ENCODE measurements around the gene NDUFA13.

NDUFA13 gene

GRCh38 chr19:19513682-19514081 lies 2.3 kb upstream of the NDUFA13 start:
- DNase-seq = no peak

GRCh38 chr19:19514215-19514657 lies 1.8 kb upstream of the NDUFA13 start:
- peak; percentile 68 for DNase-seq

DNA sequence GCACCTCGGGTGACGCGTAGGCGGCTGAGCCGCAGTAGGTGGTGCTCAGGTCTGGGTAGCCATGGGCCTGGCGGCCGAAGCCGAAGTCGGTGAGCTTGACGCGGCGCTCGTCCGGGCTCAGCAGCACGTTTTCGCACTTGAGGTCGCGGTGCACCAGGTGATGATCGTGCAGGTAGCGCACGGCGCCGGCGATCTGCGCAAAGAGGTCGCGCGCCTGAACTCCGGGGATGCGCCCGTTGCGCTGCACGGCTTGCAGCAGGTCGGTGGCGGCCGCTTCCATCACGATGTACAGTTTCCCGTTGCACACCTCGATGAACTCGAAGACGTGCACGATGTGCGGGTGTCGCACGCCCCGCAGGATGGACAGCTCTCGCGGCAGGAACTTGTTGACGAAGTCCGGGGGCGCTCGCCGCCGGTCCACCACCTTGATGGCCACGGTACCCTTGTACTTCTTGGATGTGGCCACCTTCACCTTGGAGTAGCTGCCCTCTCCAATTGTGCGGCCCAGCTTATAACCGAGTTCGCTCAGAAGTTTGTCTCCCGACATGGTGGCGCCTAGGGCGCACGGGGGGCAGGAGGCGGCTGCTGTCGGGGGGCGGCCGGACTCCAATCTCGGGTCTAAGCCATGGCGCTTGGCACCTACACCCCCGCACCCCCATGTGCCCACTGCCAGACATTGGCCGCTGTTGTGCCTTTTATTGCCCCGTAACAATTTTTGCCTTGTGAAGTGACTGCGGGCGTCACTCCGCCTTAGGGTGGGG lies 964 bp upstream of the NDUFA13 start, which contains the start of gene TSSK6:
Gene TSSK6, minus strand, starts transcription at position 668 of the 761 bp plus-strand sequence. Its CDS starts 121 bp downstream, at position 547.
- DNase-seq = no peak

- DNase-seq = no peak
These were observed 1.2 kb downstream of the NDUFA13 start for GRCh38 chr19:19517235-19517619.

DNA sequence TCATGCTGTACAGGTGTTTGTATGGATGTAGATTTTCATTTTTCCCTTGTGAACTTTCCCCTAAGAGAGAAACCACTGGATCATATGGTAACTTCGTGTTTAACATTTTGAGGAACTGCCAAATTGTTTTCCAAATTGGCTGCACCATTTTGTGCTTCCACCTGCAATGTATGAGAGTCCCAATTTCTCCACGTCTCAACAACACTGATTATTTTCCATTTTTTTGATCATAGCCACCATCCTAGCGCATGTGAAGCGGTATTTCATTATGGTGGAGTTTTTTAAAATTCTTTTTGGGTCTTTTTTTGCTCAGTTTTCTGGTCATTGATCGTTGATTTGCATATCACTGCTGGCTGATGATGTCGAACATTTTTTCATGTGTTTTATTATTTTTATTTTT lies 5.0 kb downstream of the NDUFA13 start:
- no peak for DNase-seq

DNA sequence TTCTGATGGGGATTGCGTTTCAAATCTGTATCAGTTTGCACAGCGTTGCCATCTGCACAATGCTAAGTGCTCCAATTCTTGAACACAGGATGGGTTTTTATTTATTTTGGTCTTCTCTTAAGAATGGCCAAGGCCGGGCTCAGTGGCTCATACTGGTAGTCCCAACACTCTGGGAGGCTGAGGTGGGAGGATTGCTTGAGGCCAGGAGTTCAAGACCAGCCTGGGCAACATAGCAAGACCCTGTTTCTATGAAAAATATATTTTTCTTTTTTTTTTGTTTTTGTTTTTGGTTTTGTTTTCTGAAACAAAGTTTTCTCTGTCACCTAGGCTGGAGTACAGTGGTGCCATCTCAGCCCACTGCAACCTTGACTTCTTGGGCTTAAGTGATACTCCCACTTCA lies 7.2 kb downstream of the NDUFA13 start:
- no peak for DNase-seq

DNA sequence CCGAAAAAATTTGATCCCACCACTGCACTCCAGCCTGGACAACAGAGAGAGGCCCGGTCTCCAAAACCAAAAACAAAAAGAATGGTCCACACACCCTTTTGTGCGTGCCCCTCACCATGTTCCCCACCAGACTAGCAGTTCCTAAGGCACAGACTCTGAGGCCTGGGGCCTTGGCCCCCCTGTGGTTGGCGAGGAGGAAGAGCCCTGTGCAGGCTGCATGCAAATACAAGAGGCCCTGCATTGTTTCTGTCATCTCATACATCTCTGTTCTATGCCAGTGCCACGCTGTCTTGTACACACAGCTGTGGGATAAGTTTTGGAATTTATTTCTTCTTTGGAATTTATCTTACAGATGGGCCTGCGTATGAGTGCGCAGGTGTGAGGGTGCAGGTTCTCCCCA lies 8.0 kb downstream of the NDUFA13 start:
- DNase-seq = no peak

- DNase-seq = no peak
These were observed 9.8 kb downstream of the NDUFA13 start for GRCh38 chr19:19525611-19526380.

- DNase-seq = no peak
These were observed 10.8 kb downstream of the NDUFA13 start for GRCh38 chr19:19526581-19527370.

DNA sequence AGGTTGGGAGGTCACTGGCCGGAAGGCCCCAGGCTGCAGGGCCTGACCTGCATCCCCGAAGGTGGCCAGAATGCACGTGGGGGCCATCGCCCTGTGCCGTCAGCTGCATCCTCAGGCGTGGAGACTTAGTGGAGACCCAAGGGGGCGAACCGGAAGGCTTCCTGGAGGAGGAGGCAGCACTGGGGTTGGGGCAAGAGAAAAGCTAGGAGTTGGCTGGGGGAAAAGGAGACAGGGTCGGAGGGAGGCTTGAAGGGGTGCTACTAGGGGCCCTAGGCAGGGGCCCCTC lies 11.3 kb downstream of the NDUFA13 start:
- DNase-seq = no peak

- DNase-seq = no peak
These were observed 11.9 kb downstream of the NDUFA13 start for GRCh38 chr19:19527674-19528625.

- DNase-seq = peak; percentile 37
These were observed 12.9 kb downstream of the NDUFA13 start, which contains the start of gene YJEFN3 for GRCh38 chr19:19528721-19529490. Gene YJEFN3, plus strand, starts transcription at chr19:19528911. Its CDS starts 22 bp downstream, at chr19:19528933.

GRCh38 chr19:19529783-19530422 lies 13.9 kb downstream of the NDUFA13 start:
- DNase-seq = no peak

DNA sequence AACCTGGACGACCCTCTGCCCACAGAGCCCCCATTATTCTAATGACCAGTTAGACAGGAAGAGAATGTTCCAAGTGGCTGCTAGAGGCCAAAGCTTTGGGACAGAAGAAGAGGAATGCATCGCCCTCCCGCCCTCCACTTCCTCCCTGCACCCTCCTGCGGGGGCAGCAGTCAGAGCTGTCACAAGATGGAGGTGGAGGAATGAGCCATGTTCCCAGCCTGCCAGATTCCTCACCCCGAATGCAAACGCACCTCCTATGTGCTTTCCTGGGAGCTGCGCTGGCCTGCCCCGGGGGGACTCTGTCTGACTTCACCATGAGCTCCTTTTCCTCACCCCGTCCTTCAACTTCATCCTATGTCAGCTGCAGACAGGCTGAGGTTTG lies 14.4 kb downstream of the NDUFA13 start:
- no peak for DNase-seq

DNA sequence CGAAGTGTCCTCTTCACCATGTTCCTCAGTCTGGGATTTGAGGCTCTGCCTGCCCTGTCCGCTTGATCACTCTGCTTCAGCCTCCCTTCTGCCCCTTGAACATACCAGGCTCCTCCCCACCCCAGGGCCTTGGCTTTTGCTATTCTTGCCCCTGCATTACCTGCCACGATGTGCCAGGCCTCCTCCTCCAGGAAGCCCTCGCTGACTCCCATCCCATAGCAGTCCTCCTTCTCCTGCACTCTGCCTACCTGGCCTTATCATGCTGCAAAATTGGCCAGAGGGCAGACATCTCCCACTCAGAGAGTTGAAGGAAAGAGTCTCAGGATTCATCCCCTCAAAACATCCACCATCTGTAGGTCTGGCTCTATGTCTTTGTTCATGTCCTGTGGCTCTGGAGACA lies 14.9 kb downstream of the NDUFA13 start:
- no peak for DNase-seq

DNA sequence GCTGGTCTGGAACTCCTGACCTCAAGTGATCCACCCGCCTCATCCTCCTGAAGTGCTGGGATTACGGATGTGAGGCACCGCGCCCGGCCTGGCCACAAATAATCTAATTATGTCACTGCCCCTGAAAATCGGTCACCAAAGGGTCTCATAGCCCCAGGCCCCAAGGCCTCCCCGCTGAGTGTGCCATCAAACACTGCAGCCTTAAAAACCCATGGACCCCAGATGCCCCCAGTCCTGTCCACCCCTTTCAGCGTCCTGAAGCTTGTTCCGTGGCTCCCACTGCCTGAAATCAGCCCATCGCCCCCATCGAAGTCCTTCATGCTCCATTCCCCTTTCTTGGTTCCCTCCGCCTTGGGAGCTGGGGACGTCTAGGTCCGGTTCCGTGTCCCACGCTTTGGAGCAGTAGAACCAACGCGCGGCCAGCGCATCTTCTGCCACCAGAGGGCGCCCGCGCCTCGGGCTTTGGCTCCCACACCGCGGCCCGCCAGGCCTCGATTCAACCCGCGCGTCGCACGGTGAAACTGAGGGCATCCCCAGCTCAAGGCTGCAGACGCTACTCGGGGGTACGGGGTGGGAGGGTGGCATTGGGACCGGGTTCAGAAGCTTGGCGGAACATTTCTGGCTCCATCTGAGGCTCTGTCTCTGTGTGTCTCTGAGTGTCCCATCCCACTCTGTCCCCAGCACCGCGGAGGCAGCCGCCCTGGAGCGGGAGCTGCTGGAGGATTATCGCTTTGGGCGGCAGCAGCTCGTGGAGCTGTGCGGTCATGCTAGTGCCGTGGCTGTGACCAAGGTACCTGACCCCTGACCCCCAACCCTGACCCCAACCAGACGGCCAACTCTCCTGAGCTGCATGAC lies 16.2 kb downstream of the NDUFA13 start:
- DNase-seq = peak; percentile 54

DNA sequence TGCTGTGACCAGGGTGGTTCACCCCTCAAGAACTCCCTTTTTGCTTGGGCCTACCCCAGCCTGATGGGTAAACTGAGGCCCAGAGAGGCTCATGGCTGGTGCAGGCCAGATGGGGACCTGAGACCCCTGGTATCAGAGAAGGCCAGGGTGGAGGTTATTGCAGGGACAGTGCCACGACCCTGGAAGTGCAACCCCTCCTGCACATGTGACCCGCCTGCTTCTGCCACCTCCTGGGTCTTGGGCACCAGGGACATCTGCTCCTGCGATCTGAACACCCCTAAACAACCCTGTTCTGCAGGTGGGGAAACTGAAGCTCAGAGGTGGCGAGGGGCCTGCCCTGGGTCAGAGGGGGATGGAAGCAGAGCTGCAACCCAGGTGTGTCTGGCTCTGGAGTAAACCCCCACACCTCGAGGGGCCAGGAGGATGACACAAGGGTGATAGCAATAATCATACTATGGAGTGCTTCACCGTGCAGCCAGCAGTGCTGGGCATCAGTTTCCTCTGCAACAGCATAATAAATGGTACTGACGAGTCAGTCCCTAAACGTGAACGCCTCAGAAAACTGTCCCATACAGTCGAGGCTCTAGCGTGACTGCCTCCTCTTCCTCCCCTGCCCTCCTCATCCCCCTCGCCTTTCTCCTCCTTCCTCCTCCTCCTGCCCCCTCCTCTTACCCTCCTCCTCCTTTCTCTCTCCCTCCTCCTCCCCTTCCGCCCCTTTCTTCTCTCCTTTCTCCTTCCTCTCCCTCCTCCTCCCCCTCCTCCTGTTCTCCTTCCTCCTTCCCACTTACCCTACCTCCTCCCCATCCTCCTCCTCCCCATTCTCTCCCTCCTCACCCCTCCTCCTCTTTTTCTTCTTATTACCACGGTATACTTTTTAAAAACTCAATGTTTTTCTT lies 17.0 kb downstream of the NDUFA13 start:
- DNase-seq = no peak

GRCh38 chr19:19533841-19534240 lies 17.8 kb downstream of the NDUFA13 start:
- DNase-seq = no peak
